Endothelial cell (in vitro differentiated cells): ENCODE data around the gene IZUMO4. TPM values are rescaled to one million over a fixed set of nuclear protein-coding genes. Genes with fewer than 3 reads are reported as not detected.
"Not testable (repeated sequence)": the region's sequence is repeated elsewhere in the genome, so short reads cannot be mapped to it uniquely, and the experiment has no call there.

ENCODE experiments used
- DNase-seq: peaks from one replicate; pipeline ENCODE4 v3.0.0; 2021; ENCODE audit warnings: low spot score
- H3K27ac Mint-ChIP-seq: one replicate; pipeline ENCODE4 v1.8.0; 2021; ENCODE audit warnings: mixed read lengths, inconsistent platforms; ENCODE audit not compliant: unreplicated experiment
- H3K27me3 Mint-ChIP-seq: one replicate; pipeline ENCODE4 v1.8.0; 2021; ENCODE audit warnings: mild to moderate bottlenecking, moderate library complexity, mixed read lengths, inconsistent platforms; ENCODE audit not compliant: unreplicated experiment
- H3K36me3 Mint-ChIP-seq: one replicate; pipeline ENCODE4 v1.8.0; 2021; ENCODE audit warnings: mild to moderate bottlenecking, low read depth, mixed read lengths, inconsistent platforms; ENCODE audit not compliant: unreplicated experiment
- H3K4me1 Mint-ChIP-seq: one replicate; pipeline ENCODE4 v1.8.0; 2021; ENCODE audit warnings: mild to moderate bottlenecking, mixed read lengths, inconsistent platforms; ENCODE audit not compliant: unreplicated experiment
- H3K4me3 Mint-ChIP-seq: one replicate; pipeline ENCODE4 v1.8.0; 2021; ENCODE audit warnings: mild to moderate bottlenecking, mixed read lengths, inconsistent platforms; ENCODE audit not compliant: unreplicated experiment
- H3K9me3 Mint-ChIP-seq: one replicate; pipeline ENCODE4 v1.8.0; 2021; ENCODE audit warnings: mixed read lengths, inconsistent platforms; ENCODE audit not compliant: unreplicated experiment
- total RNA-seq: library from RNA; stranded (reverse); fragmentation: NEBNext Ultra II Directional; extraction: Animal tissue kit (Norgen Biotek cat#: 25700); gene quantifications from one replicate; pipeline ENCODE4 v1.2.1, GENCODE V29; 2021; ENCODE audit not compliant: unreplicated experiment
- TF ChIP-seq, protein P1 (sequence below): fragments of 200-600 bp; sonication (generic); IDR thresholded peaks from one replicate; pipeline ENCODE4 v1.5.0; 2021; ENCODE audit warnings: antibody characterized with exemption; ENCODE audit not compliant: unreplicated experiment

IZUMO4 gene
- total RNA-seq, 1 donor from 2014 or later = 8.9 TPM

- H3K36me3 Mint-ChIP-seq = peaks cover 9% of the 10 kb centered on the region
- H3K27ac Mint-ChIP-seq = no peak overlapping the region
- H3K4me3 Mint-ChIP-seq = no peak overlapping the region
- H3K9me3 Mint-ChIP-seq = no peaks in the 10 kb centered on the region
- DNase-seq = no peak
- no peaks in the 10 kb centered on the region for H3K4me1 Mint-ChIP-seq
- peaks cover 4% of the 10 kb centered on the region for H3K27me3 Mint-ChIP-seq
- TF ChIP-seq, protein P1, sequence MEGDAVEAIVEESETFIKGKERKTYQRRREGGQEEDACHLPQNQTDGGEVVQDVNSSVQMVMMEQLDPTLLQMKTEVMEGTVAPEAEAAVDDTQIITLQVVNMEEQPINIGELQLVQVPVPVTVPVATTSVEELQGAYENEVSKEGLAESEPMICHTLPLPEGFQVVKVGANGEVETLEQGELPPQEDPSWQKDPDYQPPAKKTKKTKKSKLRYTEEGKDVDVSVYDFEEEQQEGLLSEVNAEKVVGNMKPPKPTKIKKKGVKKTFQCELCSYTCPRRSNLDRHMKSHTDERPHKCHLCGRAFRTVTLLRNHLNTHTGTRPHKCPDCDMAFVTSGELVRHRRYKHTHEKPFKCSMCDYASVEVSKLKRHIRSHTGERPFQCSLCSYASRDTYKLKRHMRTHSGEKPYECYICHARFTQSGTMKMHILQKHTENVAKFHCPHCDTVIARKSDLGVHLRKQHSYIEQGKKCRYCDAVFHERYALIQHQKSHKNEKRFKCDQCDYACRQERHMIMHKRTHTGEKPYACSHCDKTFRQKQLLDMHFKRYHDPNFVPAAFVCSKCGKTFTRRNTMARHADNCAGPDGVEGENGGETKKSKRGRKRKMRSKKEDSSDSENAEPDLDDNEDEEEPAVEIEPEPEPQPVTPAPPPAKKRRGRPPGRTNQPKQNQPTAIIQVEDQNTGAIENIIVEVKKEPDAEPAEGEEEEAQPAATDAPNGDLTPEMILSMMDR = no peak
Measured at GRCh38 chr19:2129022-2129421, 32.3 kb downstream of the IZUMO4 start.

DNA sequence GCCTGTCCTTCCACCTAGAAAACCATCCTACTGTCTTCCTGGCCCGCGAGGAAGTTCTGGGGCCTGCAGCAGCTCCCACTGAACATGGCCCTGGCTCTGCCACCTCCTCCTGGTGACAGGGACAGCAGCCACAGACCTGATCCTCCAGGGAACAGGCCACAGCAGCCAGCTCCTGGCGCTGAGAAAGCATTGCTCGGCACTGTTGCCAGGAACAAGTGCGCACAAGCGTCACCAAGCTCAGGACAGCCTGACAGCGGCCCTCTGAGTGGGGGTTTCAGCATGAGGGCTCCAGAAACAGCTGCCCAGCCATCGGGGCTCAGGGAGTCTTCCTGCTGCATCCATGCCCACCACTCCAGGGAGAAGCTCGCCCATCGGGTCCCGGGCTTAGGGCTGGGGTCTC, 32.8 kb downstream of the IZUMO4 start:
- peaks cover 3% of the 10 kb centered on the region for H3K27me3 Mint-ChIP-seq
- no peaks in the 10 kb centered on the region for H3K4me1 Mint-ChIP-seq
- peaks cover 9% of the 10 kb centered on the region for H3K36me3 Mint-ChIP-seq
- H3K9me3 Mint-ChIP-seq = no peaks in the 10 kb centered on the region
- DNase-seq = no peak
- TF ChIP-seq, protein P1 = no peak
- no peak overlapping the region for H3K4me3 Mint-ChIP-seq
- no peak overlapping the region for H3K27ac Mint-ChIP-seq

DNA sequence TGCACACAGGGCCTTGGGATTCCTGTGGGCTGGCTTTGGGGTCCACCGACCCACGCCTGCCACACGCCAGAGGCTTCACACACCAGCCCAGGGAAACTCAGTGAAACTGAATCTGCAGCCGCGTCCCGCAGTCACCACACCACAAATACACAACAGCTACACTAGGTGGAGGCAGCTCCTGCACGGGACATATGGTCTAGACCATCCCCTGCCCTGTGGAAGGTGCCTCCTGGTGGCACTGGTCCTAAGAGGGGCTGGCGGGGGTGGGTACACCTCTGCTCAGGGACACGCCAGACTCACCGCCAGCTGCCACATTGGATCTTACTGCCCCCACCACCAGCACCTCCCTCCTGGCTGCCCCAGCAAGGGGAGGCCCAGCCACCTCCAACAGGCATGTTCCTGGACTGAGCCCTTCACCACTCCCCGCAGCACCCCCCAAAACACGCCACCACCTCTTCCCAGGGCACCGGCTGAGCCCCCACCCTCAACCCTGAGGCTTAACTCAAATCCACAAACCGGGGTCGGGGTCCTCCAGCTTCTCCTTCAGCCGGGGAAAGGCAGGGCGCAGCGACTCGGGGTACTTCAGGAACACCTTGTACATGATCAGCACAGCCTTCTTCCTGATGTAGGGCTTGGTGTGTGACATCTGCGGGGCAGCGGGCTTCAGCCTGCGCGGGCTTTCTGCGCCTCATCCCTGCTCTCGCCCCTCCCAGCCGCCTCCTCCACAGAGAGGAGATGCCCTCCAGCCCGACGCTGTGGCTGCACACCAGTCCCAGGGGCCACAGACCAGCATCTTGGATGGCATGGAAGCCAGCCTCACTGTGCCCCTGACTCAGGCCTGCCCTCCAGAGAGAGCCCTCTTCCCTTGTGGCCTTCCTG, 33.4 kb downstream of the IZUMO4 start:
- no peaks in the 10 kb centered on the region for H3K4me1 Mint-ChIP-seq
- no peak for DNase-seq
- no peak overlapping the region for H3K27ac Mint-ChIP-seq
- peaks cover 1% of the 10 kb centered on the region for H3K27me3 Mint-ChIP-seq
- no peaks in the 10 kb centered on the region for H3K9me3 Mint-ChIP-seq
- TF ChIP-seq, protein P1 = no peak
- H3K36me3 Mint-ChIP-seq = peaks cover 9% of the 10 kb centered on the region
- no peak overlapping the region for H3K4me3 Mint-ChIP-seq

GRCh38 chr19:2131012-2131975, 34.6 kb downstream of the IZUMO4 start:
- not testable (repeated sequence) for H3K27ac Mint-ChIP-seq, H3K9me3 Mint-ChIP-seq, H3K4me1 Mint-ChIP-seq, DNase-seq, H3K27me3 Mint-ChIP-seq, H3K4me3 Mint-ChIP-seq
- H3K36me3 Mint-ChIP-seq = peaks cover 13% of the 10 kb centered on the region

- Mint-ChIP-seq H3K27ac (no peak overlapping the region), H3K9me3 (no peaks in the 10 kb centered on the region), H3K27me3 (peaks cover 1% of the 10 kb centered on the region), H3K36me3 (peaks cover 13% of the 10 kb centered on the region), H3K4me3 (peak overlapping the region; percentile 15), H3K4me1 (no peaks in the 10 kb centered on the region)
- TF ChIP-seq, protein P1 = no peak
- DNase-seq = no peak
Measured at GRCh38 chr19:2132191-2132590, 35.5 kb downstream of the IZUMO4 start.
